ENCODE data around the gene MINDY3.

Gene MINDY3

DNA sequence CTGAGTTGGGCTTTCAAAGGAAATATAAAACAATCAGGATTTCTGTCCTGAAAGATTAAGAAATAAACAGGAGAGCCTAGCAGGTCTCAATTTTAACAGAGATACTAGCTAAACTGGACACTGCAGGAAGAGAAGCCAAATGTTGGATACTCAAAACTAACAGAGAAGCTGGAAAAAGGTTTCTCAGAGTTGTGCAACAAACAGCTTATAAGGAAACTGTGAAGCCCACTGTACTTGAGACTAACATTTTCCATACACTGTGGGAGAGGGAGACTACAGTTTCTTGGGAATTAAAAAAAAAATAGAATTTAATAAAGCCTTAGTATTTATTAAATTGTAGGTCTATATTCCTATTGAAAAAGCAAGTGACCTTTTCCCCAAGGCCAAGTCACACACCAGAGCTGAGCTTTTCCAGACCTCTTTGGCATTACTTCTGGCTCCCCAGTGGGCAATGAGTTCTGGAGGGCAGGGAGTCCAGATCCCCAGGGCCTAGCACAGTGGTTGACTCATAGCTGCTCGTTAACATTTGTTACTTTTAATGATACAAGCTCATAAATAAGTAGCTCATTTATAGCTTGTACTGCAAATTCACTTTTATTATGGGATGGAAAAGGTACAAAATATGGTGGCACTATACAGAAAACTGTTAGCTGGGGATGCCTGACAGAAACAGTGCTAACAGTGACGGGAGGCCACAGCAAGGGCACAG, 68.3 kb downstream of the MINDY3 start:
- no peak overlapping the region for H3K4me3 ChIP-seq (ENCODE audit: low read length)
- TF ChIP-seq, protein P1, sequence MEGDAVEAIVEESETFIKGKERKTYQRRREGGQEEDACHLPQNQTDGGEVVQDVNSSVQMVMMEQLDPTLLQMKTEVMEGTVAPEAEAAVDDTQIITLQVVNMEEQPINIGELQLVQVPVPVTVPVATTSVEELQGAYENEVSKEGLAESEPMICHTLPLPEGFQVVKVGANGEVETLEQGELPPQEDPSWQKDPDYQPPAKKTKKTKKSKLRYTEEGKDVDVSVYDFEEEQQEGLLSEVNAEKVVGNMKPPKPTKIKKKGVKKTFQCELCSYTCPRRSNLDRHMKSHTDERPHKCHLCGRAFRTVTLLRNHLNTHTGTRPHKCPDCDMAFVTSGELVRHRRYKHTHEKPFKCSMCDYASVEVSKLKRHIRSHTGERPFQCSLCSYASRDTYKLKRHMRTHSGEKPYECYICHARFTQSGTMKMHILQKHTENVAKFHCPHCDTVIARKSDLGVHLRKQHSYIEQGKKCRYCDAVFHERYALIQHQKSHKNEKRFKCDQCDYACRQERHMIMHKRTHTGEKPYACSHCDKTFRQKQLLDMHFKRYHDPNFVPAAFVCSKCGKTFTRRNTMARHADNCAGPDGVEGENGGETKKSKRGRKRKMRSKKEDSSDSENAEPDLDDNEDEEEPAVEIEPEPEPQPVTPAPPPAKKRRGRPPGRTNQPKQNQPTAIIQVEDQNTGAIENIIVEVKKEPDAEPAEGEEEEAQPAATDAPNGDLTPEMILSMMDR (conservative IDR thresholded peaks at IDR 0.05; ENCODE audit: low read depth, low read length) = no peak
- DNase-seq (ENCODE audit: low read depth) = no peak

GRCh38 chr10:15789793-15790525, 70.3 kb downstream of the MINDY3 start:
- DNase-seq (ENCODE audit: low read depth) = no peak
- TF ChIP-seq, protein P1 (conservative IDR thresholded peaks at IDR 0.05; ENCODE audit: low read depth, low read length) = no peak
- H3K4me3 ChIP-seq (ENCODE audit: low read length) = no peak overlapping the region

DNA sequence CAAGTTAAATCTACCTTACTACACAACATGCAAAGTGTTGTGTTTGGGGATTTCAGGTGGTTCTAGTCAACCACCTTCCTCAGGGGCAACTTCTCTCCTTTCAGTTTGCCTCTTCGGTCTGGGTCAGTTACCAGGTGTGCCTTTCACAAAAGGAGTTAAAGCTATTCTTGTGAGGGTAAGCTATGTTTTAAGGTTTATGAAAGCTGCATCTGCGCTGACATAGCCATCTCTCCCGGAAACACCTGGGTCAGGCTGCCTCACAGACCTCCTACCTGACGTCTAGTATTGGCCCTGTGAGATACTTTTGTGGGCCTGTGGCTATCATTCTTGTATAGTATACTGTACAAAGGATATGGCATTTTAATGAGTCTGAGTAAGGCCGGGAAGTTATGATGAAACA, 72.9 kb downstream of the MINDY3 start:
- TF ChIP-seq, protein P1 (conservative IDR thresholded peaks at IDR 0.05; ENCODE audit: low read depth, low read length) = no peak
- H3K4me3 ChIP-seq (ENCODE audit: low read length) = no peak overlapping the region
- DNase-seq (ENCODE audit: low read depth) = no peak

GRCh38 chr10:15784662-15785300, 75.5 kb downstream of the MINDY3 start:
- no peak for DNase-seq (ENCODE audit: low read depth)
- TF ChIP-seq, protein P1 (conservative IDR thresholded peaks at IDR 0.05; ENCODE audit: low read depth, low read length) = no peak
- no peak overlapping the region for H3K4me3 ChIP-seq (ENCODE audit: low read length)

- no peak overlapping the region for H3K4me3 ChIP-seq (ENCODE audit: low read length)
- no peak for DNase-seq (ENCODE audit: low read depth)
- TF ChIP-seq, protein P1 (conservative IDR thresholded peaks at IDR 0.05; ENCODE audit: low read depth, low read length) = no peak
Measured at GRCh38 chr10:15783941-15784636, 76.2 kb downstream of the MINDY3 start.

- TF ChIP-seq, protein P1 (conservative IDR thresholded peaks at IDR 0.05; ENCODE audit: low read depth, low read length) = no peak
- no peak overlapping the region for H3K4me3 ChIP-seq (ENCODE audit: low read length)
- no peak for DNase-seq (ENCODE audit: low read depth)
Measured at GRCh38 chr10:15782851-15783250, 77.5 kb downstream of the MINDY3 start.

Data from retinal pigment epithelial cell (primary cell).